Endothelial cell (in vitro differentiated cells): ENCODE results near the gene ARHGAP24. TPM values are rescaled to one million over a fixed set of nuclear protein-coding genes. Genes with fewer than 3 reads are reported as not detected.

Experiments
- DNase-seq: peaks from one replicate; pipeline ENCODE4 v3.0.0; 2021; ENCODE audit warnings: low spot score
- H3K27ac Mint-ChIP-seq: one replicate; pipeline ENCODE4 v1.8.0; 2021; ENCODE audit warnings: mixed read lengths, inconsistent platforms; ENCODE audit not compliant: unreplicated experiment
- H3K27me3 Mint-ChIP-seq: one replicate; pipeline ENCODE4 v1.8.0; 2021; ENCODE audit warnings: mild to moderate bottlenecking, moderate library complexity, mixed read lengths, inconsistent platforms; ENCODE audit not compliant: unreplicated experiment
- H3K36me3 Mint-ChIP-seq: one replicate; pipeline ENCODE4 v1.8.0; 2021; ENCODE audit warnings: mild to moderate bottlenecking, low read depth, mixed read lengths, inconsistent platforms; ENCODE audit not compliant: unreplicated experiment
- H3K4me1 Mint-ChIP-seq: one replicate; pipeline ENCODE4 v1.8.0; 2021; ENCODE audit warnings: mild to moderate bottlenecking, mixed read lengths, inconsistent platforms; ENCODE audit not compliant: unreplicated experiment
- H3K4me3 Mint-ChIP-seq: one replicate; pipeline ENCODE4 v1.8.0; 2021; ENCODE audit warnings: mild to moderate bottlenecking, mixed read lengths, inconsistent platforms; ENCODE audit not compliant: unreplicated experiment
- H3K9me3 Mint-ChIP-seq: one replicate; pipeline ENCODE4 v1.8.0; 2021; ENCODE audit warnings: mixed read lengths, inconsistent platforms; ENCODE audit not compliant: unreplicated experiment
- CTCF ChIP-seq: fragments of 200-600 bp; sonication (generic); IDR thresholded peaks from one replicate; pipeline ENCODE4 v1.5.0; 2021; ENCODE audit warnings: antibody characterized with exemption; ENCODE audit not compliant: unreplicated experiment
- total RNA-seq: library from RNA; stranded (reverse); fragmentation: NEBNext Ultra II Directional; extraction: Animal tissue kit (Norgen Biotek cat#: 25700); gene quantifications from one replicate; pipeline ENCODE4 v1.2.1, GENCODE V29; 2021; ENCODE audit not compliant: unreplicated experiment

The ARHGAP24 gene
- total RNA-seq, 1 donor from 2014 or later: 5.0 TPM

GRCh38 chr4:85951099-85951498 is 476.1 kb downstream of the ARHGAP24 start:
- peaks cover 14% of the 10 kb centered on the region for H3K4me1 Mint-ChIP-seq
- no peaks in the 10 kb centered on the region for H3K36me3 Mint-ChIP-seq
- H3K27ac Mint-ChIP-seq: no peak overlapping the region
- TF ChIP-seq CTCF: no peak
- no peak overlapping the region for H3K4me3 Mint-ChIP-seq
- DNase-seq: no peak
- no peaks in the 10 kb centered on the region for H3K9me3 Mint-ChIP-seq
- H3K27me3 Mint-ChIP-seq: no peaks in the 10 kb centered on the region

DNA sequence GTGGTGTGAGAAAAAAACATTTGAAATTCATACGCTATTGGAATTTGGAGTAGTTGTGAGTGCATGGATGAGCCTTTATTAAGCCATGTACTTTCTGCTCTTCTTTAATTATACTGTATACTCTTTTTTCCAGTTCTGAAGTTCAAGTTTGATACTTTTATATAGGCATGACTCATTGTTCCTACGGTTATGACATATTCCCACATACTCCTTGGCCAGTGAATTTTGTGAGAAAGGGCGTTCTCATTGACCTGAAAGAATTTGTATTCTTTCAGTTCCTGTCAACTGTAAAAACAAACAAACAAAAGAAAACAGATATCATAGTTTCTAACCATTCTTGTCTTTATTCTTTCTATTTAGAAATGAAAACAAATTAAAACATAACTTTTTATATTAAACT is 477.6 kb downstream of the ARHGAP24 start:
- H3K27me3 Mint-ChIP-seq: no peaks in the 10 kb centered on the region
- peaks cover 14% of the 10 kb centered on the region for H3K4me1 Mint-ChIP-seq
- no peak for DNase-seq
- H3K4me3 Mint-ChIP-seq: no peak overlapping the region
- no peaks in the 10 kb centered on the region for H3K9me3 Mint-ChIP-seq
- peak overlapping the region; percentile 51 for H3K27ac Mint-ChIP-seq
- no peak for TF ChIP-seq CTCF
- H3K36me3 Mint-ChIP-seq: no peaks in the 10 kb centered on the region

DNA sequence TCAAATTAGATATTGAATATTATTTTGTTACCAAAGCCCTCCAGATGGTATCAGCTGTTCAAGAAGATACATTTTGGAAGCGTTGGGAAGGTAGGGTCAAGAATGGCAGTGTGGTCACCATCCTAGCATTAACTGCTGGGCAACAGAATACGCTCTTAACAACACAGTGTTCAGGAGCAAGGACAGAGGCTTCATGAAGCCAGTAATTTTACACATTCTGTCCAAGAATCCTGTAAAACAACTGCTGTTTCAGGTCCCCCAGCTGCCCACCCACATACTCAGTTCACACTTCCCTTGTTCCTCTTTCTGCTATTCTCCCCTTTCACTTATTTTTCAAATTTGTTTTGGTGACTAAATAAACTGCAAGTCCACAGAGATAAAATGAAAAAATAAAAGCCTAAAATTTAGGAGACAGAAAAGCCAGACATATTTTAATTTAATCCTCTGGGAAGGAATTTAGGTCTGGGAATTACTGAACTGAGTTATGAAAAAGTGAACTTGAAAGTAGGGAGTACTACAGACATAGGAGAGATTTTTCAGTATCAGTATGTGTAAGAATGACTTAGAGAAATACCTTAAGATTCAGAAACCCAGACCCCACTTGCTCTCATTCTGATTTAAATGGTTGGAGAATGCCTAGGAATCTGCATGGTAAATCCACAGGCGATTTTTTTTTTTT is 478.2 kb downstream of the ARHGAP24 start:
- H3K4me1 Mint-ChIP-seq: peaks cover 14% of the 10 kb centered on the region
- DNase-seq: no peak
- no peak overlapping the region for H3K4me3 Mint-ChIP-seq
- H3K27me3 Mint-ChIP-seq: no peaks in the 10 kb centered on the region
- H3K36me3 Mint-ChIP-seq: no peaks in the 10 kb centered on the region
- H3K9me3 Mint-ChIP-seq: no peaks in the 10 kb centered on the region
- no peak overlapping the region for H3K27ac Mint-ChIP-seq
- no peak for TF ChIP-seq CTCF

DNA sequence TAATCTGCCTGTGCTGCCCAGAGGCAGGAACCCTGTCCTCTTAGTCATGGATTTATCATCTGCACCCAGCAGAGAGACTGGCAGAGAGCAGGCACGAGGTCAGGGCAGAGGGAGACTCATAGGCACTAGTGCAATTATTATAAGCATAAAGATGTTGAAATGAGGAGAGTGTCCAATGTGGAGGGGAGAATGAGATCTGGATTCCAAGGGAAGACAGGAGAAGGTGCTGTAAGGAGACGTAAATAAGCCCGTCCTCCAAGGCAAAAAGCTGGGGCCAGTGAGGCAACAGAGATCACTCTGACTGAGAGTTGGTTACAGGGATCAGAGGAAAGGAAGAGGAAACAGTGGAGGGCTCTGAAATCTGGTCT is 478.7 kb downstream of the ARHGAP24 start:
- no peaks in the 10 kb centered on the region for H3K27me3 Mint-ChIP-seq
- H3K4me1 Mint-ChIP-seq: peaks cover 14% of the 10 kb centered on the region
- H3K27ac Mint-ChIP-seq: no peak overlapping the region
- no peak overlapping the region for H3K4me3 Mint-ChIP-seq
- DNase-seq: no peak
- no peaks in the 10 kb centered on the region for H3K36me3 Mint-ChIP-seq
- H3K9me3 Mint-ChIP-seq: no peaks in the 10 kb centered on the region
- no peak for TF ChIP-seq CTCF

DNA sequence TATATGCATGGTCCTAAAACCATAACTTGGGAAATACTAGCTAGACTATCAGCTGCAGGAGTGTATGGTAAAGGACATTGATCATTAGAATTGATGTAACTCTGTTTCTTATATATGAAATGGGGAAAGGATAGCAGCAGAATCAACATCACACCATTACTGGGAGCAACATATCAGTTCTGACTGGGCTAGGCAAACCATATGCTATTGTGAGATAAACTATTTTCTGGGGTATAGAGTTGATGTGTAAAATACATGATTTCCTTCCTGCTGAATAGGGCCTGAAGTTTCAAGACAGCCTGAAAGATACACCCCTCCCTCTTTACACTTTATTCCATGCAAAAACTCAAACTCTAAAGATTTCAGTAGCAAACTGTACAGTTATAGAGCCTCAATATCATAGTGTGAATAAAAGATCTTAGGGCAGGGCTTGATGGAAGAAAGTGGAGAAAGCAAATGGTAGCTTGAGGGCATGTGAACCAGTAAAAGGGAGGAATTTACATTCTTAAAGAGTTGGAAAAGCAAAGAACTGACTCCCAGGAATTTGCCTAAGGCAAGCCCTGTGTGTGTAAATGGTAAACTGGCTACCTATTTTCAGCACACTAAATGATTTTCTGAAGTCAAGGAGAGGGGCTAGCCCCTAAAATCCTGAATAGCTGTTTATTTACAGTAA is 480.8 kb downstream of the ARHGAP24 start:
- Mint-ChIP-seq H3K36me3 (no peaks in the 10 kb centered on the region), H3K4me3 (no peak overlapping the region), H3K27me3 (no peaks in the 10 kb centered on the region), H3K9me3 (no peaks in the 10 kb centered on the region), H3K27ac (no peak overlapping the region), H3K4me1 (peaks cover 14% of the 10 kb centered on the region)
- DNase-seq: no peak
- TF ChIP-seq CTCF: no peak
